GM12875 (cell line): ENCODE measurements around the gene LRRN4.

Source experiments
- H3K4me3 ChIP-seq: one replicate; pipeline ENCODE4 v1.5.1; 2011; ENCODE audit warnings: low read depth, low read length, control low read depth
- TF ChIP-seq, protein P1 (sequence below): IDR thresholded peaks from 2 replicates; pipeline ENCODE4 v1.5.1; 2011; ENCODE audit warnings: low read depth, mild to moderate bottlenecking, control low read depth, inconsistent platforms, low read length, moderate library complexity, borderline replicate concordance; ENCODE audit not compliant: insufficient read depth

Gene LRRN4

DNA sequence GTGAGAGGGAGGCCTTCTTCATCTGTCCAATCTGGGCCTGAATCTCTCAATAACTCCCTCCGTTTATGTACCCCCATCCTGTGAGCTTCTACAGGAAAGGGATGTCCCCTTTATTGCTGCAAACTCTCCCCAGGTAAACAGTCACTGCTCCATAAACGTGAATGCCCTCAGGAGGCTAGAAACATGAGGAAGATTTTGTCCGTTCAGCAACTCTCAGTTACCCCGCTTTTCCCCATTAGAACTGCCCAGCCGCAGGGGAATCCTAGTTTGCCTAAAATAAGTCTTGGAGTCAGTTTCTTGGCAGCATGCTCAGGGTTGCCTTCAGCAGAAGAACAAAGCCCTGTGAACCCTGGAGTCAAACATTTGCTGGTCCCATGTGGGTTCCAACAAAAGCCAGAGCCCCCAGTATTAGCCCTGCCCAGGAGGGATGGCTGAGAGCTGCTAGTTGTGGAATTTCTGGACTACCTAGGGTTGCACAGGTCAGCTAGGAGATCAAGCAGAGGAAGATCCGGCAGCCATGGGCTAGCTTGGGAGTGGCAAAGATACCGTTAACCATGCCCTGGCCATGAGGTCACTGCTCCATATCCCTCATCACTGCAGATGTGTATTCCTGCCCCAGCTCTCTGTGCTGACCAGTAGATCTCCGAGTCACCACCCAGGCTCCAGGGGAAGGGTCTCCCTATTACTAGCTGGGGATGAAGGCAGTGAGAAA is 640 bp downstream of the LRRN4 start:
- no peak overlapping the region for H3K4me3 ChIP-seq
- TF ChIP-seq, protein P1, sequence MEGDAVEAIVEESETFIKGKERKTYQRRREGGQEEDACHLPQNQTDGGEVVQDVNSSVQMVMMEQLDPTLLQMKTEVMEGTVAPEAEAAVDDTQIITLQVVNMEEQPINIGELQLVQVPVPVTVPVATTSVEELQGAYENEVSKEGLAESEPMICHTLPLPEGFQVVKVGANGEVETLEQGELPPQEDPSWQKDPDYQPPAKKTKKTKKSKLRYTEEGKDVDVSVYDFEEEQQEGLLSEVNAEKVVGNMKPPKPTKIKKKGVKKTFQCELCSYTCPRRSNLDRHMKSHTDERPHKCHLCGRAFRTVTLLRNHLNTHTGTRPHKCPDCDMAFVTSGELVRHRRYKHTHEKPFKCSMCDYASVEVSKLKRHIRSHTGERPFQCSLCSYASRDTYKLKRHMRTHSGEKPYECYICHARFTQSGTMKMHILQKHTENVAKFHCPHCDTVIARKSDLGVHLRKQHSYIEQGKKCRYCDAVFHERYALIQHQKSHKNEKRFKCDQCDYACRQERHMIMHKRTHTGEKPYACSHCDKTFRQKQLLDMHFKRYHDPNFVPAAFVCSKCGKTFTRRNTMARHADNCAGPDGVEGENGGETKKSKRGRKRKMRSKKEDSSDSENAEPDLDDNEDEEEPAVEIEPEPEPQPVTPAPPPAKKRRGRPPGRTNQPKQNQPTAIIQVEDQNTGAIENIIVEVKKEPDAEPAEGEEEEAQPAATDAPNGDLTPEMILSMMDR, result no peak

DNA sequence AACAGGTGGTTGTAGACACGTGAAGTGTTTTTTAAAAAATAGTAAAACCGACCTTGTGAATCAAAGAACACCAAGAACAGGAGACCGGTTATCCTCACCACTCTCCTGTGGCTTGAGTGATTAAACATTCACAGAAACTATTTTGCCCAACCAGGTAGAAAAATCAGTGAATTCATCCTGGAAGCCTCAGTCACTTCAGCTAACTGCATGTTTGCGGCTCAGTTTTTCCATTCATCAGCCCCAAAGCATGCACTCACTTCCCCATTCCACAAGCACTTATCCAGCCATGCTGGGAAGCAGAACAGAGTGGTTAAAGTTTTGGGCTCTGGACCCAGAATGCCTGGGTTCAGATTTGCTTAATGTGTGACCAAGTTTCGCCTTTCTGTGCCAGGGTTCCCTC is 2.4 kb downstream of the LRRN4 start:
- H3K4me3 ChIP-seq, result no peak overlapping the region
- TF ChIP-seq, protein P1, result no peak

DNA sequence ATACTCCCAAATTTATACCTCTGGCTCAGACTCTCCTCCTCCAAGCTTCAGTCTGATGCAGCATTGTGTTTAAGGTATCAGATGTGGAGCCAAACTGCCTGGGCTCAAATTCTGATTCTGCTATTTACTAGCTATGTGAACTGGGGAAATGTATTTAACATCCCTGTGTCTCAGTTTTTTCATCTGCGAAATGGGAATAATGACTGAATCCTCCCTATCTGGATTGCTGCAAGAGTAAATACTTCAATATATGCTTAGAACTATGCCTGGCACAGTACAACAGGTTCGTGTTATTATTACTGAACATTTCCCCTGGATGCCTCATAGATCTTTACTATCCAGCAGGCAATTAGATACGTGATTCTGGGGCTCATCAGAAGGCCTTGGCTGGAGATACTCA is 5.5 kb downstream of the LRRN4 start:
- TF ChIP-seq, protein P1, result no peak
- H3K4me3 ChIP-seq, result no peak overlapping the region

DNA sequence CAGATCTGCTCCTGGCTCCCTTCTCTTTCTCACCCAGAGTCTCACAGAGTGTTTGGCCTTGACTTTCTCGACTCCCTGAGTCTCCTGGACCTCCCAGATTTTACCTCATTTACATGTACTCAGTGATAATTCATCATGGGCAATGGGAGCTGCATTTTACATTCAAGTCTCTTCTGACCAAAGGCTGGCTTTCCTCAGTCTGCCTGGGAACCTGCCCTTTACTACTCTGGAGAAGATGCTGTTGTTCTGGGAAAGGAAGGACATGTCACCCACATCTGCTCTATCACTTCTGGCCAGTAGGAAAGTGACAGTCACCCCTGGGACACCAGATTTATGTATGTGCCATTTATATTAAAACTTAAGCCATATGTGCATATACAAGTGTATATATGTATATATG is 7.4 kb downstream of the LRRN4 start:
- TF ChIP-seq, protein P1, result no peak

DNA sequence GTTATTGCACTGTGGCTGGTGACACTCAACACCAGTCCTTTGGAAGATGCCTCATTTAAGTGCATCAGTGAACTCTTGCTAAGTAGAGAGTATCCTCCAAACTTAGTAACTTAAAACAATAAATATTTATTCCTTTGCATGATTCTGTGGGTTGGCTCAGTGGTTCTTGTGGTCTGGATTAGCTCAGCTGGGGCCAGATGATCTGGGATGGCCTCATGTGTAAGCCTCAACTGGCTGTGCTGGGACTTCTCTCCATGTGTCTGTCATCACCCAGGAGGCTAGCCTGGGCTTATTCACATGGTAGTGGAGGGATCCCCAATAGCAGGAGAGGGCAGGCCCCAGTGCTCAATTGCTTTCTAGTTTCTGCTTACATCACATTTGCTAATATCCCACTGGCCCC is 8.3 kb downstream of the LRRN4 start:
- no peak overlapping the region for H3K4me3 ChIP-seq
- TF ChIP-seq, protein P1, result no peak

More for the DNA sequence above, 7.4 kb downstream of the LRRN4 start:
- no peak overlapping the region for H3K4me3 ChIP-seq

DNA sequence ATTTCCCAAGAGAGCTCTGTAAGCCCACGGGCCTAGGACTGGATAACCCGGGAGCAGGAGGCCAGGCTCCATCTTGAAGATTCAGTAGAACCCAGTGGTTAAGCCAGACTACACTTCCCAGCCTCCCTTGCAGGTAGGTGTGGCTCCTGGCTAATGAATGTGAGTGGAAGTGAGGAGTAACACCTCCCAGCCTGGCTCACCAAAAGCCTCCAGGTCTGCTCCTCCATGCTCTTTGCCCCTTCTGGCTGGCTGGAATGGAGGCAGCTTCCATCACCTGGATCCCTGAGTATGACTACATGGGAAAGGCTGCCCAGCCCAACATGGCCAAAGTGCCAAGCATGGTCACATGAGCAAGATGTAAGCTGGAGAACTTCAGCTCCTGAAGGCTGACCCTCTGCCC is 9.7 kb downstream of the LRRN4 start:
- no peak overlapping the region for H3K4me3 ChIP-seq
- TF ChIP-seq, protein P1, result no peak

DNA sequence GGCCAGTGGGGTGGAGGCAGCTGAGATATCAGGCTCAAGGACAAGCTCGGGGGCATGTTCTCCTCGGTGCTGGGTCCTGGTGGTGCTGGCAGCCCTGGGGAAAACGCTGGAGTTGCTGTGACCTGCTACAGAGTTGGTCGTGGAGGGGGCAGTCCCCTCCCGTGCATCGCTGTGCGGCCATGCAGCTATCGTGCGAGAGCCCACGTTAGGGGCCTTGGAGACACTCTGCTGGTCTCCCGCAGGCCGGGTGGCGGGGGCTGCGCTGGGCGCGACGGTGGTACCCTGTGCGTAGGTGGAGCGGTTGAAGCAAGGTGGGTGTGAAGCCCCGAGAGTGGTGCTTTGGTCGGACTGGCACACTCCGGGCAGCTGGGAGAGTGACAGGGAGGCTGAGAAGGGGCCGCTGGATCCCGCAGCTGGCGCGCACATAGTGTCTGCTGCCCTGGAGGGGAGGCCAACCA is 12.0 kb downstream of the LRRN4 start:
- TF ChIP-seq, protein P1, result no peak

More for the DNA sequence above, 12.0 kb downstream of the LRRN4 start:
- no peak overlapping the region for H3K4me3 ChIP-seq
